Measurements from ENCODE around the gene HOOK1.

GRCh38 chr1:59892841-59893811 lies 78.4 kb downstream of the HOOK1 start:
- TF ChIP-seq, protein P1, sequence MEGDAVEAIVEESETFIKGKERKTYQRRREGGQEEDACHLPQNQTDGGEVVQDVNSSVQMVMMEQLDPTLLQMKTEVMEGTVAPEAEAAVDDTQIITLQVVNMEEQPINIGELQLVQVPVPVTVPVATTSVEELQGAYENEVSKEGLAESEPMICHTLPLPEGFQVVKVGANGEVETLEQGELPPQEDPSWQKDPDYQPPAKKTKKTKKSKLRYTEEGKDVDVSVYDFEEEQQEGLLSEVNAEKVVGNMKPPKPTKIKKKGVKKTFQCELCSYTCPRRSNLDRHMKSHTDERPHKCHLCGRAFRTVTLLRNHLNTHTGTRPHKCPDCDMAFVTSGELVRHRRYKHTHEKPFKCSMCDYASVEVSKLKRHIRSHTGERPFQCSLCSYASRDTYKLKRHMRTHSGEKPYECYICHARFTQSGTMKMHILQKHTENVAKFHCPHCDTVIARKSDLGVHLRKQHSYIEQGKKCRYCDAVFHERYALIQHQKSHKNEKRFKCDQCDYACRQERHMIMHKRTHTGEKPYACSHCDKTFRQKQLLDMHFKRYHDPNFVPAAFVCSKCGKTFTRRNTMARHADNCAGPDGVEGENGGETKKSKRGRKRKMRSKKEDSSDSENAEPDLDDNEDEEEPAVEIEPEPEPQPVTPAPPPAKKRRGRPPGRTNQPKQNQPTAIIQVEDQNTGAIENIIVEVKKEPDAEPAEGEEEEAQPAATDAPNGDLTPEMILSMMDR (conservative IDR thresholded peaks at IDR 0.05; ENCODE audit: low read depth in 2 of 2), result no peak
- TF ChIP-seq EZH2 (IDR thresholded peaks at IDR 0.05; ENCODE audit: low read depth, unreplicated experiment) (no peak), POLR2AphosphoS5 (IDR thresholded peaks at IDR 0.05; ENCODE audit: low read depth) (no peak), CREB1 (CRISPR knock-in tag; IDR thresholded peaks at IDR 0.05; ENCODE audit: low read depth) (no peak), EZH2phosphoT487 (IDR thresholded peaks at IDR 0.05; ENCODE audit: unreplicated experiment) (no peak), REST (IDR thresholded peaks at IDR 0.05; ENCODE audit: unreplicated experiment) (no peak), STAT1 (IDR thresholded peaks at IDR 0.05; ENCODE audit: unreplicated experiment) (no peak)

Data from GM23338 (cell line).